Lung (tissue), 12 donors: ENCODE measurements around the gene HOXC9. TPM values are rescaled to one million over a fixed set of nuclear protein-coding genes. Genes with fewer than 3 reads are reported as not detected.

Experiments used
- ATAC-seq: fragments of 200-7000 bp; cut with Tn5 transposase; one replicate; pipeline ENCODE4 v1.9.1; 2020; ENCODE audit warnings: moderate number of reproducible peaks; ENCODE audit not compliant: insufficient read depth, low FRiP score
- DNase-seq, 3 donors: peaks; one replicate each; pipeline ENCODE4 v3.0.0-alpha.2; 2013 to 2017
- H3K27ac ChIP-seq, 2 donors: one replicate each; pipeline ENCODE4 v1.5.1; 2013; ENCODE audit warnings: mild to moderate bottlenecking in 2 of 2, moderate library complexity in 2 of 2, control low read depth in 1 of 2, inconsistent platforms in 1 of 2, low read depth in 1 of 2, low read length in 1 of 2
- H3K27me3 ChIP-seq, 3 donors: one replicate each; pipeline ENCODE4 v1.5.1; 2013; ENCODE audit warnings: low read length in 2 of 3; ENCODE audit not compliant: control insufficient read depth in 3 of 3, insufficient read depth in 3 of 3
- H3K36me3 ChIP-seq, 4 donors: one replicate each; pipeline ENCODE4 v1.5.1; 2013; ENCODE audit warnings: low read length in 4 of 4, mild to moderate bottlenecking in 1 of 4, moderate library complexity in 1 of 4; ENCODE audit not compliant: control insufficient read depth in 4 of 4, insufficient read depth in 4 of 4
- H3K4me1 ChIP-seq, 5 donors: one replicate each; pipeline ENCODE4 v1.5.1; 2013; ENCODE audit warnings: low read length in 5 of 5, mild to moderate bottlenecking in 2 of 5, moderate library complexity in 1 of 5; ENCODE audit not compliant: control insufficient read depth in 5 of 5, insufficient read depth in 5 of 5
- H3K4me3 ChIP-seq: one replicate; pipeline ENCODE4 v1.5.1; 2013; ENCODE audit warnings: mild to moderate bottlenecking, control low read depth, moderate library complexity
- H3K9ac ChIP-seq, 2 donors: one replicate each; pipeline ENCODE4 v1.5.1; 2013; ENCODE audit warnings: low read length in 2 of 2, control low read depth in 1 of 2; ENCODE audit not compliant: insufficient read depth in 1 of 2
- H3K9me3 ChIP-seq, 4 donors: one replicate each; pipeline ENCODE4 v1.5.1; 2013; ENCODE audit warnings: low read length in 3 of 4, mild to moderate bottlenecking in 1 of 4, moderate library complexity in 1 of 4; ENCODE audit not compliant: control insufficient read depth in 4 of 4, insufficient read depth in 3 of 4
- CTCF ChIP-seq: IDR thresholded peaks from 2 replicates; pipeline ENCODE4 v1.5.1; 2012; ENCODE audit warnings: mild to moderate bottlenecking; ENCODE audit errors: control extremely low read depth, extremely low read depth
- WGBS, 2 donors: extraction: QIAGEN DNeasy Blood & Tissue Kit; methylation state at CpG; one replicate each; pipeline ENCODE4 v1.1.7; 2013; 5-methylcytosine and 5-hydroxymethylcytosine counted together
- polyA plus RNA-seq, 2 donors: library from polyadenylated mRNA; stranded (reverse); fragments of 200-250 nt; gene quantifications; one replicate each; pipeline ENCODE4 v1.2.1, GENCODE V29; 2013
- total RNA-seq, 2 donors: library from RNA; depleted of rRNA in 1 of 2; stranded (reverse); fragments of >200 nt in 1 of 2; gene quantifications; one replicate each; pipeline ENCODE4 v1.2.1, GENCODE V29; 2014 to 2021
- donor health status: control.
- donor health status: control.
- donor health status: Bipolar disorder and iron deficiency.
- donor health status: healthy.
- donor health status: DM: yes; HTN: yes; CAD: no.

Gene HOXC9
- total and polyA plus RNA-seq, 4 donors: 0.08 to 0.18 TPM; not detected in 2

GRCh38 chr12:53991077-53991460, 8.9 kb upstream of the HOXC9 start:
- H3K4me1 ChIP-seq: peaks cover 0 to 16% (median 0%) of the 10 kb centered on the region in 5 donors
- no peak overlapping the region for H3K27ac ChIP-seq
- no peak for TF ChIP-seq CTCF
- DNase-seq (no peak), ATAC-seq (no peak)
- peaks cover 0 to 10% (median 0%) of the 10 kb centered on the region in 4 donors for H3K9me3 ChIP-seq
- H3K4me3 ChIP-seq: no peak overlapping the region
- H3K9ac ChIP-seq: no peak overlapping the region
- peaks cover 14 to 100% (median 91%) of the 10 kb centered on the region in 3 donors for H3K27me3 ChIP-seq
- H3K36me3 ChIP-seq: no peaks in the 10 kb centered on the region
- WGBS, 2 donors: 1 to 6% methylated on average over 8 of the region's 8 CpGs

GRCh38 chr12:53992377-53992889, 7.5 kb upstream of the HOXC9 start:
- no peak for TF ChIP-seq CTCF
- H3K27me3 ChIP-seq: peaks cover 6 to 100% (median 90%) of the 10 kb centered on the region in 3 donors
- H3K27ac ChIP-seq: no peak overlapping the region
- H3K9ac ChIP-seq: no peak overlapping the region
- no peak overlapping the region for H3K4me3 ChIP-seq
- WGBS, 2 donors: 21 to 37% methylated on average over 7 of the region's 7 CpGs
- no peak for ATAC-seq
- peaks cover 0 to 8% (median 0%) of the 10 kb centered on the region in 4 donors for H3K9me3 ChIP-seq
- peaks cover 0 to 15% (median 0%) of the 10 kb centered on the region in 5 donors for H3K4me1 ChIP-seq
- no peaks in the 10 kb centered on the region for H3K36me3 ChIP-seq
- no peak for DNase-seq

GRCh38 chr12:53993162-53994008, 6.6 kb upstream of the HOXC9 start:
- Histone ChIP-seq H3K36me3 (no peaks in the 10 kb centered on the region), H3K27me3 (peaks cover 4 to 100% (median 88%) of the 10 kb centered on the region in 3 donors), H3K27ac (no peak overlapping the region), H3K4me3 (no peak overlapping the region), H3K9ac (no peak overlapping the region), H3K9me3 (peaks cover 0 to 8% (median 0%) of the 10 kb centered on the region in 4 donors), H3K4me1 (peaks cover 0 to 15% (median 0%) of the 10 kb centered on the region in 5 donors)
- ATAC-seq: no peak
- WGBS, 2 donors: 28 to 31% methylated on average over 18 of the region's 18 CpGs
- DNase-seq: no peak
- TF ChIP-seq CTCF: no peak
